Activated naive CD8-positive, alpha-beta T cell treated with anti-CD3 and anti-CD28 coated beads for 36 hours (primary cell): ENCODE results near the gene F11. TPM values are rescaled to one million over a fixed set of nuclear protein-coding genes. Genes with fewer than 3 reads are reported as not detected.

ENCODE experiments used
- DNase-seq: peaks from one replicate; pipeline ENCODE4 v3.0.0; 2021
- H3K27ac Mint-ChIP-seq: one replicate; pipeline ENCODE4 v1.8.0; 2022; ENCODE audit warnings: mild to moderate bottlenecking, moderate library complexity, mixed read lengths
- H3K27me3 Mint-ChIP-seq: one replicate; pipeline ENCODE4 v1.8.0; 2022; ENCODE audit warnings: mild to moderate bottlenecking, mixed read lengths
- H3K36me3 Mint-ChIP-seq: one replicate; pipeline ENCODE4 v1.8.0; 2021; ENCODE audit warnings: mild to moderate bottlenecking, mixed read lengths
- H3K4me1 Mint-ChIP-seq: one replicate; pipeline ENCODE4 v1.8.0; 2021; ENCODE audit warnings: mixed read lengths
- H3K4me3 Mint-ChIP-seq: one replicate; pipeline ENCODE4 v1.8.0; 2022; ENCODE audit warnings: mild to moderate bottlenecking, moderate library complexity, mixed read lengths
- H3K9me3 Mint-ChIP-seq: one replicate; pipeline ENCODE4 v1.8.0; 2022; ENCODE audit warnings: mixed read lengths
- total RNA-seq, 2 experiments: library from RNA; stranded (reverse); gene quantifications; one replicate each; pipeline ENCODE4 v1.2.3, GENCODE V29; 2021

The F11 gene
- not detected for total RNA-seq

DNA sequence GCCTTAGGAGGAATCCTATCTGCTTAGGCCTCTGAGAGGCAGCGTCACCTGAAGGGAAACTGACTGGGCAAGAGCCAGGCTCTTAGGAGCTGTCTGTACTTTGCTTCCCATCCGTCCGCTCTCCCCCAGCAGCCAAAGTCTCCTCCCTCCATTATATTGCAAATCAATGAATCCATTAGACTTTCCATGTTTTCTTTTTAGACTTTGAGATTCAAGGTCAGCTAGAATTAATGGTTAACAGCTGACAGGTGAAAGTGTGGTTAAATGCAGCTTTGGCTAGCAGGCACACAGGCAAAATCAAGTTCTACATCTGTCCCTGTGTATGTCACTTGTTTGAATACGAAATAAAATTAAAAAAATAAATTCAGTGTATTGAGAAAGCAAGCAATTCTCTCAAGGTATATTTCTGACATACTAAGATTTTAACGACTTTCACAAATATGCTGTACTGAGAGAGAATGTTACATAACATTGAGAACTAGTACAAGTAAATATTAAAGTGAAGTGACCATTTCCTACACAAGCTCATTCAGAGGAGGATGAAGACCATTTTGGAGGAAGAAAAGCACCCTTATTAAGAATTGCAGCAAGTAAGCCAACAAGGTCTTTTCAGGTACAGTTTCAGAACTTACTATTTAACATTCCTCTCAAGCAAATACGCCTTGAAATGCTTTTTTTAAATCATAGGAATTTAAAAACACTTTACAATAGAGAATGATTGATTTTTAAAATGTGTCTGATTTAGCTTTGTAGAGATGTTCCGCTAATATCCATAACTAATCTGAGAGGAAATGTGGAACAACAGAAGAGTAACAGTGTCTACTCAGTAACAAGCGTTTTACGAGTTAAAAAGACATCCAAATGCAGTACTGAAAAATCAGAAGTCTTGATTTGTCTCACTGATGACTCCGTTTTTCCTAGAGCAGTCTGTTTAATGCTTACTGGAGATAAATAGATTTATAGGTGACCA, at the start of gene F11:
TSS of gene F11 (plus strand) at position 507 of the 970 bp plus-strand sequence. CDS start 948 bp downstream, outside the sequence.
- H3K27ac Mint-ChIP-seq: no peak within 1 kb of the TSS
- no peaks in the 10 kb centered on the region for H3K36me3 Mint-ChIP-seq

GRCh38 chr4:186216465-186217024, 49.4 kb upstream of the F11 start:
- DNase-seq: no peak
- Mint-ChIP-seq H3K4me1 (no peaks in the 10 kb centered on the region), H3K27me3 (no peaks in the 10 kb centered on the region), H3K4me3 (no peak overlapping the region), H3K36me3 (no peaks in the 10 kb centered on the region), H3K9me3 (no peaks in the 10 kb centered on the region), H3K27ac (no peak overlapping the region)

More for the DNA sequence above, at the start of gene F11:
- H3K4me1 Mint-ChIP-seq: no peaks in the 10 kb centered on the region
- H3K4me3 Mint-ChIP-seq: no peak within 1 kb of the TSS
- DNase-seq: no peak
- peaks cover 27% of the 10 kb centered on the region for H3K27me3 Mint-ChIP-seq
- no peaks in the 10 kb centered on the region for H3K9me3 Mint-ChIP-seq

- Mint-ChIP-seq H3K27ac (no peak overlapping the region), H3K36me3 (peaks cover 2% of the 10 kb centered on the region), H3K4me3 (no peak overlapping the region), H3K27me3 (no peaks in the 10 kb centered on the region), H3K4me1 (no peaks in the 10 kb centered on the region), H3K9me3 (no peaks in the 10 kb centered on the region)
- no peak for DNase-seq
Observed at GRCh38 chr4:186217733-186218293, 48.2 kb upstream of the F11 start.

DNA sequence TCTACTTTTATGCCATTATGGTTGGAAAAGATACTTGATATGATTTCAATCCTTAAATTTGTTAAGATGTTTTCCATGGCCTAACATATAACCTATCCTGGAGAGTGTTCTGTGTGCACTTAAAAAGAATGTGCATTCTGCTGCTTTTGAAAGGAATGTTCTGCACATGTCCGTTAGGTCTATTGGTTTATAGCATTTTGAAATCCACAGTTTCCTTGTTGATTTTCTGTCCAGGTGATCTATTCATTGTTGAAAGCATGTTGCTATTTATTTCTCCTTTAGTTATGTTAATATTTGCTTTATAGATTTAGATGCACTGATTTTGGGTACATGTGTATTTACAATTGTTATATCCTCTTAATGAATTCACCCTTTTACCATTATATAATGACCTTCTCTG, 44.4 kb upstream of the F11 start:
- no peak overlapping the region for H3K4me3 Mint-ChIP-seq
- no peak for DNase-seq
- H3K9me3 Mint-ChIP-seq: peaks cover 6% of the 10 kb centered on the region
- no peaks in the 10 kb centered on the region for H3K4me1 Mint-ChIP-seq
- peaks cover 19% of the 10 kb centered on the region for H3K36me3 Mint-ChIP-seq
- H3K27me3 Mint-ChIP-seq: no peaks in the 10 kb centered on the region
- no peak overlapping the region for H3K27ac Mint-ChIP-seq

DNA sequence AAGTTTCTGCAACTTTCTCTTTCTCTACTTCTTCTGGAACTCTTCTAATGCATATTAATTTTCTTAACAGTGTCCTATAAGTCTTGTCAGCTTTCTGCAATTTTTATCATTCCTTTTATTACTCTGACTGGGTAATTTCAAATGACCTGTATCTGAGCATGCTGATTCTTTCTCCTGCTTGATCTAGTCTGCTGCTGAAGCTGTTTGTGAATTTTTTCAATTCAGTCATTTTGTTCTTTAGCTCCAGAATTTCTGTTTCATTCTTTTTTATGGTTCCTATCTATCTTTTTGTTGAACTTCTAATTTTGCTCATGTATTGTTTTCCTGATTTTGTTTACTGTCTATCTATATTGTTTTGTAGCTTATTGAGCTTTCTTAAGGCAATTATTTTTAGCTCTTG, 40.1 kb upstream of the F11 start:
- H3K4me3 Mint-ChIP-seq: no peak overlapping the region
- no peak overlapping the region for H3K27ac Mint-ChIP-seq
- no peak for DNase-seq
- no peaks in the 10 kb centered on the region for H3K4me1 Mint-ChIP-seq
- peaks cover 22% of the 10 kb centered on the region for H3K36me3 Mint-ChIP-seq
- H3K9me3 Mint-ChIP-seq: peaks cover 6% of the 10 kb centered on the region
- H3K27me3 Mint-ChIP-seq: no peaks in the 10 kb centered on the region

DNA sequence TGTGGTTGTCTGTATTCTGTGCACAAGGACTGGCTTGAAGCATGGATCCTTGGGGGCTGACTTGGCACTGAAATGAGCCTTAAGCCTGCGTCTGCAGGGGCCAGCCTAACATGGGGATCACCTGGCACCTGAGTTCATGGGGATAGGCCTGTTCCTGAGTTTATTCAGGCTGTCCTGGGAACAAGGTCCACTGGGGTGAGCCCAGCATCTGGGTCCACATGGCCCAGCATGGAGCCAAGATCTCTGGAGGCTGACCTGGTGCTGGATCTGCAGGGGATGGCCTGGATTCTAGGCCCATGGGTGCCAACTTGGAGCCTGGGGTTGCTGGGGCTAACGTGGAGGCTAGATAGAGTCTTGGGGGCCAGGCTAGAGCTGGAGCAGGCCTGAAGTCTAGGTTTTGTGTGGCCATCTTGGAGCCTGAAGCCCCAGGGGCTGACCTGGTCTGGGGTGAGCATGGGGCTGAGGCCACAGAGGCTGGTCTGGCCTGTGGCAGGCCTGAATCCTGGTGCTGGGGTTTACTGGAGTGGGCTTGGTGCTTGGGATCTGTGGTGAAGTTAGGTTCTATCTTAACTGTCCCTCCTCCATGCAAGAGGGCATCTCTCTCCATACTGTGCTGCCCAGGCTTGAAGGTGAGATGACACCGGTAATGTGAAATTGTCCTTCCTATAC, 39.3 kb upstream of the F11 start:
- H3K4me3 Mint-ChIP-seq: no peak overlapping the region
- DNase-seq: no peak
- H3K4me1 Mint-ChIP-seq: no peaks in the 10 kb centered on the region
- peaks cover 22% of the 10 kb centered on the region for H3K36me3 Mint-ChIP-seq
- no peaks in the 10 kb centered on the region for H3K27me3 Mint-ChIP-seq
- H3K9me3 Mint-ChIP-seq: peaks cover 6% of the 10 kb centered on the region
- H3K27ac Mint-ChIP-seq: no peak overlapping the region

- peaks cover 22% of the 10 kb centered on the region for H3K36me3 Mint-ChIP-seq
- no peaks in the 10 kb centered on the region for H3K27me3 Mint-ChIP-seq
- H3K9me3 Mint-ChIP-seq: peaks cover 6% of the 10 kb centered on the region
- no peak within 1 kb of the TSS for H3K4me3 Mint-ChIP-seq
- DNase-seq: no peak
- H3K27ac Mint-ChIP-seq: no peak within 1 kb of the TSS
- H3K4me1 Mint-ChIP-seq: no peaks in the 10 kb centered on the region
Observed at GRCh38 chr4:186227221-186227620, 38.8 kb upstream of the F11 start, which contains the start of gene KLKB1. Gene KLKB1 (plus strand): TSS chr4:186227507. CDS start chr4:186228196, 689 bp downstream.

- H3K4me1 Mint-ChIP-seq: no peaks in the 10 kb centered on the region
Observed at GRCh38 chr4:186227744-186228513, 38.1 kb upstream of the F11 start.

GRCh38 chr4:186228514-186228894, 37.5 kb upstream of the F11 start:
- Mint-ChIP-seq H3K4me3 (no peak overlapping the region), H3K27ac (no peak overlapping the region), H3K9me3 (peaks cover 6% of the 10 kb centered on the region), H3K27me3 (no peaks in the 10 kb centered on the region), H3K4me1 (no peaks in the 10 kb centered on the region), H3K36me3 (peaks cover 15% of the 10 kb centered on the region)
- no peak for DNase-seq

More at GRCh38 chr4:186227744-186228513, 38.1 kb upstream of the F11 start:
- Mint-ChIP-seq H3K36me3 (peaks cover 19% of the 10 kb centered on the region), H3K27me3 (no peaks in the 10 kb centered on the region), H3K27ac (no peak overlapping the region), H3K4me3 (no peak overlapping the region), H3K9me3 (peaks cover 6% of the 10 kb centered on the region)
- no peak for DNase-seq

DNA sequence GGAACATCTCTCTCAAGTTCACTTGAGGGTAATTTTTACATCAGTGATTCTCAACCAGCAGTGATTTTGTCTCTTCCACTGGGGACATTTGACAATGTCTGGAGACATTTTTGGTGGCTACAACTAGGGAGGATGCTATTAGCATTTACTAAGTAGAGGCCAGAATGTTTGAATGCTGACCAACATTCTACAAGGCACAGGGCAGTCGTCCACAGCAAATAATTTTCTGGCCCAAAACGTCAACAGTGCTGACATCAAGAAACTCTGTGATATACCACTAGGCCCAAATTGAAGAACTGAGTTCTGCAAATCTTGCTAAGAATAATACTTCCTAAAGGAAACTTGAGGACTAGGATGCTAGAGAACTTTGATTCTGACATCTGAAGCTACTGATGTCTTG, 31.6 kb upstream of the F11 start:
- no peak overlapping the region for H3K27ac Mint-ChIP-seq
- H3K4me3 Mint-ChIP-seq: no peak overlapping the region
- H3K36me3 Mint-ChIP-seq: peaks cover 2% of the 10 kb centered on the region
- no peak for DNase-seq
- no peaks in the 10 kb centered on the region for H3K27me3 Mint-ChIP-seq
- no peaks in the 10 kb centered on the region for H3K4me1 Mint-ChIP-seq
- H3K9me3 Mint-ChIP-seq: no peaks in the 10 kb centered on the region

DNA sequence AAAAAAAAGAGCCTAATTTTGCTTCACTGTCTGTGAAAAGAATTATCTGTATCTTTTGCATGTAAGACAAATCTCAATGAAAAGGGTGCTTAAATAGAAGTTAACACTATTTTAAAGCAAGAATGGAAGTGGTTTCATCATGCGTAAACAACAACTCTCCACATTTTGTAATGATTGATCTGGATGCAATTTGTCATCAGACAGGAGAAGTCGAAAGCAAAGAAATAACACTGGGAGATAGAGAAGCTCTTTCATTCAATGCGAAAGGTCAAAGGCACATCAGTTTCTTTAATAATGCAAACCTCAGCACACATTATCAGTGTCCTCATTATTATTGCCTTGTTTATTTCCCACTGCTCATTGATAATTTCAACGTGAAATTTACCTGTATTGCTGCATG, 29.9 kb upstream of the F11 start:
- no peaks in the 10 kb centered on the region for H3K4me1 Mint-ChIP-seq
- H3K27me3 Mint-ChIP-seq: no peaks in the 10 kb centered on the region
- H3K9me3 Mint-ChIP-seq: no peaks in the 10 kb centered on the region
- no peak overlapping the region for H3K4me3 Mint-ChIP-seq
- H3K27ac Mint-ChIP-seq: no peak overlapping the region
- DNase-seq: no peak
- peaks cover 2% of the 10 kb centered on the region for H3K36me3 Mint-ChIP-seq

GRCh38 chr4:186240452-186240847, 25.5 kb upstream of the F11 start:
- Mint-ChIP-seq H3K9me3 (peaks cover 1% of the 10 kb centered on the region), H3K27me3 (no peaks in the 10 kb centered on the region), H3K36me3 (peaks cover 4% of the 10 kb centered on the region), H3K4me1 (no peaks in the 10 kb centered on the region), H3K4me3 (no peak overlapping the region), H3K27ac (no peak overlapping the region)
- no peak for DNase-seq

DNA sequence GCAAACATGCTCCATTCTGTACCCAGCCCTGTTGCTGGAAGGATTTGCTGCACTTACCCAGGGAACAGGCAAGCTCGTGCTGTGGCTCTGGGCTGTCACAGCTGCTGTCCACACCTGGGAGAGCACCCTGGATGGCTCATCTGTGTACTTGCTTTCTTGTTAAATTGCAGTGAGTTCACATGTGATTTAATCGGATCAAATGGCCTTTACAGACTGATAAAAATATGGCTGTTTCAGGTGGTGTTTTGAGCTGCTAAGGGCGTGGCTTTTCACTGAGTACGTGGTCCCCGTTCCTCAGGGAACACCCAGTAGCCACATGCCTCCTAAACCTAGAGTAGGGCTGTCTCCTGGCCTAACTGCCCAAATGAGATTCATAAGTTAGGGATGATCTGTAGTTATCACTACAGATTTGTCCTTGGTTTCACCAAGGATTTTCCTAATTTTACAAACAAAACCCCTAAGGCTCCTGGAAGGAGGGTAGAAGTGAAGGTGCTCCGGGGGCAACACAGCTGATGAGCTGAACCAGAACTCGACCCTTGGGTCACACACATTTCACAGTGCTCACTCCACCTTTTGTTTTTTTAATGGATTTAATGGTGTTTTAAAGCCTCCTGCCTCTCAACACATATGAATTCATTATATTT, 25.0 kb upstream of the F11 start:
- no peaks in the 10 kb centered on the region for H3K27me3 Mint-ChIP-seq
- H3K9me3 Mint-ChIP-seq: peaks cover 5% of the 10 kb centered on the region
- no peaks in the 10 kb centered on the region for H3K4me1 Mint-ChIP-seq
- peaks cover 7% of the 10 kb centered on the region for H3K36me3 Mint-ChIP-seq
- no peak overlapping the region for H3K27ac Mint-ChIP-seq
- no peak overlapping the region for H3K4me3 Mint-ChIP-seq
- DNase-seq: no peak

DNA sequence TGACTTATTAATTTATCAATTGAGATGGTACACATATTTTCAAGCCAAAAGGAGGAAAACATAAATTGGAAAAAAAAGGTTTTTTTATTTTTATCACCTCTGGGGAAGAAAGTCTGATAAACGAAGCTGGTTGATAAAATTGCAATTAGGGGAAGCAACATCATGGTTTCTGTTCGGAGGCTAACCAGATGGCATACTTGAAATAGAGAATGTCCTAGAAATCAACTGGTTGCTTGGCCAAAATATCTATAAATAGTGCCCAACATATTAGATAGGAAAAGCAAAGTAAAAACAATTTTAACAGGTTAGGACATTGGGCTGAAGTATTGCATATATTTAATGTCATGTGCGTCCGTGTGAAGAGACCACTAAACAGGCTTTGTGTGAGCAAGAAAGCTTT, 24.4 kb upstream of the F11 start:
- Mint-ChIP-seq H3K4me3 (no peak overlapping the region), H3K36me3 (peaks cover 13% of the 10 kb centered on the region), H3K27me3 (no peaks in the 10 kb centered on the region), H3K9me3 (peaks cover 11% of the 10 kb centered on the region), H3K4me1 (no peaks in the 10 kb centered on the region), H3K27ac (no peak overlapping the region)
- no peak for DNase-seq
